ENCODE results near the gene KRT72.

KRT72 gene

DNA sequence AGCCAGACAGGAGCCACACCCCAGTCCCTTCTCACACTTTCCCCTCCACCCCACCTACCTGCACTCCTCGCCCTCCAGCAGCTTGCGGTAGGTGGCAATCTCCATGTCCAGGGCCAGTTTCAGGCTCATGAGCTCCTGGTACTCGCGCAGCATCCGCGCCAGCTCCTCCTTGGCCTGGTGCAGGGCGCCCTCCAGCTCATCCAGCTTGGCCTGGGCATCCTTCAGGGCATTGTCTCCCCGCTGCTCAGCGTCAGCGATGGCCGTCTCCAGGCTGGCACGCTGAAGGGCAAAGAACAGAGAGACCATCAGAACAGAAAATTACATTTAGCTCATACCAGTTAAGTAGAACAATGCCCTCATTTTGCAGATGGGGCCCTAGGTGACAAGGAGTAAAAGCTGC is 33.2 kb downstream of the KRT72 start:
- TF ChIP-seq SIN3A (IDR thresholded peaks at IDR 0.05; ENCODE audit: borderline replicate concordance, insufficient read depth, low read length) (no peak), FOXP2 (optimal IDR thresholded peaks at IDR 0.05; ENCODE audit: borderline replicate concordance, extremely low read depth, extremely low read length, insufficient read depth) (no peak), TAF1 (IDR thresholded peaks at IDR 0.05; ENCODE audit: borderline replicate concordance, insufficient read depth, low read length) (no peak), POLR2AphosphoS5 (IDR thresholded peaks at IDR 0.05; ENCODE audit: low read depth, low read length) (no peak)
- TF ChIP-seq, protein P1, sequence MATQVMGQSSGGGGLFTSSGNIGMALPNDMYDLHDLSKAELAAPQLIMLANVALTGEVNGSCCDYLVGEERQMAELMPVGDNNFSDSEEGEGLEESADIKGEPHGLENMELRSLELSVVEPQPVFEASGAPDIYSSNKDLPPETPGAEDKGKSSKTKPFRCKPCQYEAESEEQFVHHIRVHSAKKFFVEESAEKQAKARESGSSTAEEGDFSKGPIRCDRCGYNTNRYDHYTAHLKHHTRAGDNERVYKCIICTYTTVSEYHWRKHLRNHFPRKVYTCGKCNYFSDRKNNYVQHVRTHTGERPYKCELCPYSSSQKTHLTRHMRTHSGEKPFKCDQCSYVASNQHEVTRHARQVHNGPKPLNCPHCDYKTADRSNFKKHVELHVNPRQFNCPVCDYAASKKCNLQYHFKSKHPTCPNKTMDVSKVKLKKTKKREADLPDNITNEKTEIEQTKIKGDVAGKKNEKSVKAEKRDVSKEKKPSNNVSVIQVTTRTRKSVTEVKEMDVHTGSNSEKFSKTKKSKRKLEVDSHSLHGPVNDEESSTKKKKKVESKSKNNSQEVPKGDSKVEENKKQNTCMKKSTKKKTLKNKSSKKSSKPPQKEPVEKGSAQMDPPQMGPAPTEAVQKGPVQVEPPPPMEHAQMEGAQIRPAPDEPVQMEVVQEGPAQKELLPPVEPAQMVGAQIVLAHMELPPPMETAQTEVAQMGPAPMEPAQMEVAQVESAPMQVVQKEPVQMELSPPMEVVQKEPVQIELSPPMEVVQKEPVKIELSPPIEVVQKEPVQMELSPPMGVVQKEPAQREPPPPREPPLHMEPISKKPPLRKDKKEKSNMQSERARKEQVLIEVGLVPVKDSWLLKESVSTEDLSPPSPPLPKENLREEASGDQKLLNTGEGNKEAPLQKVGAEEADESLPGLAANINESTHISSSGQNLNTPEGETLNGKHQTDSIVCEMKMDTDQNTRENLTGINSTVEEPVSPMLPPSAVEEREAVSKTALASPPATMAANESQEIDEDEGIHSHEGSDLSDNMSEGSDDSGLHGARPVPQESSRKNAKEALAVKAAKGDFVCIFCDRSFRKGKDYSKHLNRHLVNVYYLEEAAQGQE (IDR thresholded peaks at IDR 0.05; ENCODE audit: insufficient read depth in 1 of 2, low read depth in 2 of 2, low read length in 2 of 2) = no peak

DNA sequence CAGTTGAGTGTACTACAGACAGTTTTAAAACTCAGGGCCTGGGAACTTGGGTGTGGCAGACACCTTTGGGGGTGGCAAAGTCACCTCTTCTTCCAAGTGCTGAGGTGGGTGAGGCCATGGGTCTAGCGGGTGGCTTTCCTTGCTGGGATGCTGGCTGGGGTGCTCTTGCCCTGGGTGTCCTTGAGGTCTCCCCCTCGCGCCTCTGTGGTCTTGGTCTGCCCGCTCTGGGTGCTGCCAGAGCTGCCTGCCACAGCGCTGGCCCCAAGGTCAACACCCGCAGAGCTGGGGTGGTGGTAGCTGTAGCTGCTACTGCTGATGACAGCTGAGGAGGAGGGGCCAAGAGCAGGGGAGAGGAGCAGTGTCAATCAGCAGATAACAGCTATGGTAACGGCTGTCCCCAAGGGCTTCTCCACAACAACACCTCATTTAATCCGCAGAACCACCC is 34.4 kb downstream of the KRT72 start:
- TF ChIP-seq FOXP2 (optimal IDR thresholded peaks at IDR 0.05; ENCODE audit: borderline replicate concordance, extremely low read depth, extremely low read length, insufficient read depth) = no peak
- TF ChIP-seq, protein P1 (IDR thresholded peaks at IDR 0.05; ENCODE audit: insufficient read depth in 1 of 2, low read depth in 2 of 2, low read length in 2 of 2) = no peak
- TF ChIP-seq POLR2AphosphoS5 (IDR thresholded peaks at IDR 0.05; ENCODE audit: low read depth, low read length) = no peak
- no peak for TF ChIP-seq SIN3A (IDR thresholded peaks at IDR 0.05; ENCODE audit: borderline replicate concordance, insufficient read depth, low read length)
- TF ChIP-seq TAF1 (IDR thresholded peaks at IDR 0.05; ENCODE audit: borderline replicate concordance, insufficient read depth, low read length) = no peak

DNA sequence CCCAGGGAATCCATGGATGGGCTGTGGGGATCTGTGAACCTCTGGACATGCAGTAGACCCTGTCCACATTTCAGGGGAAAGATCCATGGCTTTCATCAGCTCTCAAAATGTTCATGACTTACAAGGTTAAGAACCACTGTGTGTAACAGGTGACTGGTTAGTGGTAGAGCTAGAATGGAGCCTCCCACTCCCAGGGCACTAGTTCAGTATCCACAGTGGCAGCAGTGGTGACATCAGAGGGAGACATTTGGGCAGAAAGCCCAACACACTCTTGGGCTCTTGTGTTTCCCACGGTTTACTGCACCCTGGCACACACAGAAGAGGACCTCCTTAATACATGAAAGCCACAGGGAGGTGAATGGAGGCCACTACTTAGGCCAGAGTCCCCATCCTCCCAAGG is 36.7 kb downstream of the KRT72 start:
- TF ChIP-seq, protein P1 (IDR thresholded peaks at IDR 0.05; ENCODE audit: insufficient read depth in 1 of 2, low read depth in 2 of 2, low read length in 2 of 2) = no peak
- TF ChIP-seq FOXP2 (optimal IDR thresholded peaks at IDR 0.05; ENCODE audit: borderline replicate concordance, extremely low read depth, extremely low read length, insufficient read depth) (no peak), SIN3A (IDR thresholded peaks at IDR 0.05; ENCODE audit: borderline replicate concordance, insufficient read depth, low read length) (no peak)

DNA sequence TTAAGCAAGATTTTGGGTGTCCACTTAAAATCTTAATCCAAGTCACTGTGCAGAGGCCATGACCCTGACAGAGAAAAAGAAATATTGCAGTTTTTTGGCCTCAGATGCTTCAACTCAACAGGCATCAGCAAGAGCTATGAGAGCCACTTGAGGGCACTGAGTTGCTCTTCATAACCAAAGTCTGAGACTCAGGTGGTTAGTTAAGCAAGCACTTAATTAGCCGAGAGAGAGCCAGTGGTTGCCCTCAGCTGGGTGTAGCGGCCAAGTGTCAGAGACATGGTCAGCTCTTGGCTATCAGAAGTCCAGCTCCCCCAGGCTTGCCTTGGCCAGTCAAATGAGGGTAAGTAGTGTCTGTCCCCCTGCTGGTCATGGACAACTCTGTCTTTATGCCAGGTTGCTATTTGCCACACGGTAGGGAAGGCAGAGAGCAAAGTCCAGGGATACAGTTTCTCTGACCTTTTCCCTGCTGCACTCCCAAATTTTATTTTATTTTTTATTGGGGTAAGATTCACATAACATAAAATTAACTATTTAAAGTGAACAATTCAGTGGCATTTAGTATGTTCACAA is 39.3 kb downstream of the KRT72 start:
- no peak for TF ChIP-seq FOXP2 (optimal IDR thresholded peaks at IDR 0.05; ENCODE audit: borderline replicate concordance, extremely low read depth, extremely low read length, insufficient read depth)
- TF ChIP-seq SIN3A (IDR thresholded peaks at IDR 0.05; ENCODE audit: borderline replicate concordance, insufficient read depth, low read length) = no peak
- TF ChIP-seq POLR2AphosphoS5 (IDR thresholded peaks at IDR 0.05; ENCODE audit: low read depth, low read length) = no peak
- no peak for TF ChIP-seq TAF1 (IDR thresholded peaks at IDR 0.05; ENCODE audit: borderline replicate concordance, insufficient read depth, low read length)
- TF ChIP-seq, protein P1 (IDR thresholded peaks at IDR 0.05; ENCODE audit: insufficient read depth in 1 of 2, low read depth in 2 of 2, low read length in 2 of 2) = no peak

DNA sequence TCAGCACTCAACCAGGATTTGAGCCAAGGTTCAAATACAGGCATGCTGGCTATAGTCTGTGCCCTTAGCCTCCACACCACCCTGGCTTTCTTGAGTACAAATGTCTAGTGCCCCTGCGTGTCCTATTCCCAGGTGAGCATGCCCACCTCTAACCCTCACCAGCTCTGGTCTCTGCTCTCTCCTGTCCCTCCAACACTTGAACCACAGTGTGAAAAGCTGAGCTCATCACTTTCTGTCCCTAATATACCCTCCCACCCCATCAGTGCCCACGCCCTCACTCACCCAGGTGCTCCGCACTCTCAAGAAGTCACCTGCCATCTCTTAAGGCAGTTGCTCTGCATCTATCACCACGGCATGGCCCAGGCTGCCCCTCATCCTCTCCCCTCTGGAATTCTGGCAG is 41.3 kb downstream of the KRT72 start:
- TF ChIP-seq TAF1 (IDR thresholded peaks at IDR 0.05; ENCODE audit: borderline replicate concordance, insufficient read depth, low read length) (no peak), SIN3A (IDR thresholded peaks at IDR 0.05; ENCODE audit: borderline replicate concordance, insufficient read depth, low read length) (no peak), FOXP2 (optimal IDR thresholded peaks at IDR 0.05; ENCODE audit: borderline replicate concordance, extremely low read depth, extremely low read length, insufficient read depth) (no peak), POLR2AphosphoS5 (IDR thresholded peaks at IDR 0.05; ENCODE audit: low read depth, low read length) (no peak)
- TF ChIP-seq, protein P1 (IDR thresholded peaks at IDR 0.05; ENCODE audit: insufficient read depth in 1 of 2, low read depth in 2 of 2, low read length in 2 of 2) = no peak
